ENCODE results near the gene PRDM7.
"Not testable (repeated sequence)": the region's sequence is repeated elsewhere in the genome, so short reads cannot be mapped to it uniquely, and the experiment has no call there.

The PRDM7 gene

DNA sequence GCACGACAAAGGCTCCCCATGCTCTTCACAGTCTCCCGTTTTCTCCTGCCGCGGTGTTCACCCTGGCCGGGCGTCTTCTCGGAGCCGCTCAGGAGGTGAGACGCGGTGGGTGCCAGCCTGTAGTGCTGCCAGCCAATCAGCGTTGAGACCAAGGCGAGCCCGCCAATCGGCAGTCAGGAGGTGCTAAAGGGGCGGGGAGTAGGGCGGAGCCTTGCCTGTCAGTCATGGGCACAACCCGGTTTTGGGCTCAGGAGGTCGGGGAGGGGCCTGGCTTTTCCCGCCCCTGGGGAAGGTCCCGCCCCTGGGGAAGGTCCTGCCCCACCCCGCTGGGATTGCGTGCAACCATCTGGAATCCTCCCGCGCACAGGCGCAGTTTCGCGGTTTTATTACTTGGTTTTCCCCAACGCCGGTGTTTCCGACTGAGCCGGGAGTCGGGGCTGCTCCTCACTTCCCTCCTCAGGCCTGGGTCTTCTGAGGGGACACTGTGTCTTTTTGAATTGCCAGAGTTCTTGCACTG, at the start of gene PRDM7:
Gene PRDM7 (minus strand): TSS at position 92 of the 517 bp plus-strand sequence. CDS start 1,421 bp downstream, outside the sequence.
- peak; percentile 98 for DNase-seq (ENCODE audit: low read depth)

DNA sequence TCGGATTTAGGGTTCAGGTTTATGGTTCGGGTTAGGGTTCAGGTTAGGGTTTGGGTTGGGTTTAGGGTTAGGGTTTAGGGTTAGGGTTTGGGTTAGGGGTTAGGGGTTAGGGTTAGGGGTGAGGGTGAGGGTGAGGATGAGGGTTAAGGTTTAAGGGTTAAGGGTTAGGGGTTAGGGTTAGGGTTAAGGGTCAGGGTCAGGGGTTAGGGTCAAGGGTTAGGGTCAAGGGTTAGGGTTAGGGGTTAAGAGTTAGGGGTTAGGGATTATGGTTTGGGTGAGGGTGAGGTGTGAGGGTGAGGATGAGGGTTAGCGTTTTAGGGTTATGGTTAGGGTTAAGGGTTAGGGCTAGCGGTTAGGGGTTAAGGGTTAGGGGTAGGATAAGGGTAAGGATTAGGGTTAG, 44.7 kb upstream of the PRDM7 start:
- not testable (repeated sequence) for DNase-seq (ENCODE audit: low read depth)

DNA sequence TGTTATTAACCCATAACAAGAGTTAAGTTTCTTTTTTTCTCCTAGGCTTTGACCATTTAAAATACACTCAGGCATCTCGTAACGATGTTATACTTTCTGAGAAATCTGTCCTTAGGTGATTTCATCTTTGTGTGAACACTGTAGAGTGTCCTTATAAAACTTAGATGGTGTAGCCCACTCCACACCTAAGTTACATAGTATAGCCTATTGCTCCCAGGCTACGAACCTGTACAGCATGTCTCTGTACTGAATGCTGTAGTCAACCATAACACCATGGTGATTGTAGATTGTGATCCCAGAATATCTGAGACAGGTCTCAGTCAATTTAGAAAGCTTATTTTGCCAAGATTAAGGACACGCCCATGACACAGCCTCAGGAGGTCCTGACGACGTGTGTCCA, 30.5 kb upstream of the PRDM7 start:
- DNase-seq (ENCODE audit: low read depth) = not testable (repeated sequence)

DNA sequence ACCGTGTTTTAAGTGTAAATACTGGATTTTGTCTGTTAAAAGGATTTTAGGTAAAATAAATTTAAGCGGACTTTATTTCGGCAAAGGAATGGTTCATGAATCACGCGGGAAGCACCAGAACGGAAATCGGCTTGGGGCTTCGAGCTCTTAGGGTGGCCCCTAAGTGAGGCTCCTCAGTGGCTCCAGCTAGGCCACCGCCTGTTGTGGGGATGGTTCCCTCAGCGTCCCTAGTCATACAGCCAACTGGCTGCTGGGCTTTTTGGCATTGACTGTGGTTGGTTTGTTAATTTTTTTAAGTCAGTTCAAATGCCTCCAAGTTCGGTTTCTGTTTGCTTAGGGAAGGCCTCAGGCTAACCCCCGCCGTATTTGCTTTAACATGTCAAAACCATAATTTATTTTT, 29.9 kb upstream of the PRDM7 start:
- not testable (repeated sequence) for DNase-seq (ENCODE audit: low read depth)

DNA sequence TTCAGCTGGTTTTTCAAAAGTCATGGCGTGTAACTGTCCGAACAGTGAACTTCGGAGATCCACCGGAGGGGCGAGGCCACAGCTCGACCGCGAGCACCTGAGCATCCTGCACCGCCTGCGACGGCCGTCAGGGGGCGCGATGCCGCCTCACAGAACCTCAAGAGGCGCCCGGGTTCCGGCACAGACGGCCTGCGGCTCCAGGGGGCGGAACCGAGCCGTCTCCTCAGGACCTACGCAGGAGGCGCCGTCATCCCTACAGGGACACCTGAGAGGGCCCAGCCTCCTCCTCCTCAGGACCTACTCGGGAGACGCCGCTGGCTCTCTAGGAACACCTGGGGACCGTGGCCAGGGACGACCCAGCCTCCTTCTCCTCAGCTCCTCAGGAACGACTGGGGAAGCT, 29.1 kb upstream of the PRDM7 start:
- DNase-seq (ENCODE audit: low read depth) = peak; percentile 56

DNA sequence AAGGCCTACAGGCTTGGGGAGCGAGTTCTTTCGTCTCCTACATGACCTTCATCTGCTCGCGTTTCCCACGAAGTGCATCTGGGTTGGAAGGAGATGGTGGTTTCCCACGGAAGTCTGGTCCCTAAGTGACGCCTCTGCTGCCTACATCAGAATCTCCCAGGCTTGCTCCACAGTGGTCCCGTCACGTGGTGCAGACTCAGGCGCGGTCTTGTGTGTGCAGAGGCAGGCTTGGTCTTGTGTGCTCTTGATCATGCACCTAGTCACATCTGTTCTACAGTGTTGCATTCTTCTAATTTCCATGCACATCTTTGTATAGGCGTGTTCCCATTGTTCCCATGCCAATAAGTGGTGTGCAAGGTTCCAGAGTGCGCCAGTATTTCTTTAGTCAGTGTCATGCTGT, 27.6 kb upstream of the PRDM7 start:
- not testable (repeated sequence) for DNase-seq (ENCODE audit: low read depth)

DNA sequence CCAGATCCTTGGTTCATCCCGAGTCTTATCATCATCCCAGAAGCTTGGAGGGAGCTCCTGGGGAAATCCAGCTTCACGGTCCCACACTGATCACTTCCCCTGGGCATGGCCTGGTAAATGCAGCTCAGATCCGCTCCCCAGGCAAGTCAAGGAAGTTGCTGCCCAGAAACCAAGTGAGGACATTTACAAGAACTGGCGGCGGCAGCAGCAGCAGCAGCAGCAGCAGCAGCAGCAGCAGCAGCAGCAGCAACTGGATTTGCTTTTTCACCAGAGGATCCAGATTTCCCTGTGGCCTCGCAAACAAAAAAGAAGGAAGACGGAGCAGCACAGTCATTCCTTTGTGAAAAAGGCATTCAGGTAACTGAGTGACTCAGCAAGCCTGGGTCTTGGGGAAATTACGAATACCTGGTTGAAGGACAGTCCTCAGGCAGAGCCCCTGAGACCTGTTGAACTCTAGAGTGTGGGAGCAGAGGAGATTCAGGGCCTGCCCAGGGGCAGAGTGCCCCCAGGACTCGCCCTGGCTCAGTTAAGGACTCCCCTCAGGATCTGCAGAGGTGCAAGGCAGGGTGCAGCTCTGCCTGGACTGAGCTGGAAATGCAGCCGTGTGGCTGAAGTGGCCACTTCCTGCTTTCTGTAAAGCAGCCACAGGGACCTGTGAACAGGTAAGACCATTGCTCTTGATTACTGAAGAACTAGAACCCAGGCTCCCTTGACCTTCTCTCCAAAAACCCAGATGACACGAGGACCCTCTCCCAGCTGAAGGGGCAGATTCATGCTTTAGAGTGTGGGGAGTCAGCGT, 25.2 kb upstream of the PRDM7 start:
- not testable (repeated sequence) for DNase-seq (ENCODE audit: low read depth)

DNA sequence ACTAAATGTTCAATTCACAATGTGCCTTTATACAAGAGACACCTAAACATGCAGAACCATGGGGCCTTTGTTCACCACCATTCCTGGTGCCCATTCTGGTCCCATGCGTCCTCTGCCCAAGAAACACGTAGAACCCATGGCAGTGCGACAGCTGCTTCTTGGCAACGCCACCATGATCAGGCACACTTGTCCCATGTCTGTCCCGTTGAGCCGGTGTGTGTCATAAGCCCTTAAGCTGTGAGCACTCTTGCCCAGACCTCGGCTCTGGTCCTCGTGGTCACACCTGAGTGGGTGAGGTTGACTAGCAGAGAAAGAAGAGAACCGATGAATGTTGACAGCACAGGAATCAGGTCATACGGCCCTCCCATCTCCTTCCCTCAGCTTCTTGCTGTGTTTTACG, 24.2 kb upstream of the PRDM7 start:
- DNase-seq (ENCODE audit: low read depth) = not testable (repeated sequence)

DNA sequence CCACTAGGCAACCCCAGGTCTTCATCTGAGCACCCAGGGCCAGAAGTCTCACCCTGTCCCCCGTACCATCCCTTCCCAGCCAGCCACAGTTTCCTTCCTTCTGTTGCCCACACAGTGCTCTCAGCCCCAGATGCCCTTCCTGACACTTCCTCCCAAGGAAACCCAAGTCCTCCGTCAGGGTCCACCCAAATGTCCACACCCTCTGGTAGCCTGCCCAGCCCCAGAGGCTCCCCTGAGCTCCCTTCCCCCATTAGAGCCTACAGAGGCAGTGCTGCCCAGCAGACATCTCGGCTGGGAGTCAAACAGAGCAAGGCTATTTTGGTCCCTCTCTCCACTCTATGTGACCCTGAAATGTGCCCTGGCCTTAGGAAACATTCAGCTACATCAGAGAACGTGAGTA, 23.7 kb upstream of the PRDM7 start:
- DNase-seq (ENCODE audit: low read depth) = not testable (repeated sequence)

DNA sequence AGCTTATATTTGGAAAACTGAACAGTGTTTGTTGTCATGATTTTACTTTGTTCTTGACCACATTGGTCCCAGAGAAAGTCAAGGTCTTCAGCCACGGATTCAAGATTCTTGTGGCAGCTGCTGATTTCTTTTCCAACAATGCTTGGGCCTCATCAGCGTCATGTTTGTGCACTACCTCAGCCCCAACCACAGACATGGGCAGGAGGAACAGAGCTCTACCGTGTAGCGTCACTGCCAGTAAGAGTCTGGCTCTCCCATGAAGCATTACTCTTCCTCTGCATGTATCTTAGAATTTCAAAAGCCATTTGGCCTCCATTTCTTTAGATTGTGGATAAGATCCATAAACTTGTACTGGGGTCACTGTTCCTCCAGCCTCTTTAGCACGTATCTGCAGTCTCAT, 23.1 kb upstream of the PRDM7 start:
- not testable (repeated sequence) for DNase-seq (ENCODE audit: low read depth)

DNA sequence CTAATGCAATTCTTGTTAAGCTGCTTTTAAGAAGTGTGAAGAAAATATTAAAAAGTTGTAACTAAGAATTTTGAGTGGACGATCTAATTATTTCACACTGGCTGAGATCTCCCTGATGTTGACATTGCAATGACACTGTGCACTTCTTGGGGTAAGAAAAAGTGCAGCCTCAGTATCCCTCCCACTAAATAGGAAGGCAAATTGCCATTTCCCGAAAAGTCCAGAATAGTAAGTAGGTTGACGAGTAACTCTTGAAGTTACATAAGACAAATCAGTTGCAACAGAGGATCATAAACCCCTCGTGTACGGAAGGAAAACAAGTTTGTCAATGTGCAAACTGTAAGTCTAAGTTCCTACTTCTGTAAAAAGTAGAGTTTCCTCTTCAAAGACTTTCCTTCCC, 21.8 kb upstream of the PRDM7 start:
- DNase-seq (ENCODE audit: low read depth) = not testable (repeated sequence)

DNA sequence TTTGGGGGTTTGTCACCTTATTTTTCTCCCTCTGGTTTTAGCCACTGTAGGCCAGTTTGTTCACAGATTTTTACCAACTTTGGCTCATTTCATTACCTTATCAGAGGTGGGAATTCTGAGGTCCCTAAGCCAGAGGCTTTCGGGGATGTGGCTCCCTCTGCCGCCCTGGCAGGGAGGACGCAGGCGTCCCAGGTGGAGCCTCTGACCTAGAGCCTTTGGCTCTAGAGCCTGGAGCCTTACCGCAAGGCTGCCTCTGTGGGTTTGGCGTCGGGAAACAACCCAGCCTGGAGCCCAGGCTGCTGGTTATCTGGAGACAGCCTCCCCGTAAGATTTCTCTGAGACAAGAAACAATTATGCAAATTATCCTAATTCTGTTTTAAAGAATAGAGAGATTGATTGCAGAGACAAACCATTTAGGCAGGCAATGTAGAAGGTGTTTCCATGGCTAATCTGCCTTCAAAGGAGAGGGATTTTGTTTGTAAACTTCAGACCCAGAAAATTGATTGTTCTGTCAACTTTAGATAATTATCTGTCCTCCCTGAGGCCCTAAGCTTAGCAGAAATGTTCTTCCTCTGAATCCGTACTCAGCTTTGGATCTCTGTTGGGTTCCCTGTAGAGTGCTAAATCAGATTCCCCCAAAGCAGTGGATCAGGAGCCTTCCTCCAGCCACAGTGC, 20.0 kb upstream of the PRDM7 start:
- not testable (repeated sequence) for DNase-seq (ENCODE audit: low read depth)

DNA sequence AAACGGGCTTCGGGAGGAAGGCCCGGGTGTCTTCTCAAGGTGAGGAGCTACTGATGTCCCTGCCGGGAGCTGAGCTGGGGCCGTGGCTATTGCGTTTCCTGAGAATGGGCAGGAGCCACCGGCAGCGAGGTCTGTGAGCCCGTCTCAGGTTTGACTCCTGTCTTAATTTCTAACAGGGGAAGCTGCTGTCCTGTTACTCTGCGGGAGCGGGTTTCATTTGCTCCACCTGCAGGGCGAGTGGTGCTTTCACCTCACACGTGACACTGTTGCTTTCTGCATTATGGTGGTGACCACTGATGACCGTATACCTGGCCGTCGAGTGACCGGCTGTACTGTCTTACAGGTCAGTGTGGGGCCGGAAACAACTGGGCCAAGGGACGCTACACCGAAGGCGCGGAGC, 17.7 kb upstream of the PRDM7 start:
- DNase-seq (ENCODE audit: low read depth) = not testable (repeated sequence)

DNA sequence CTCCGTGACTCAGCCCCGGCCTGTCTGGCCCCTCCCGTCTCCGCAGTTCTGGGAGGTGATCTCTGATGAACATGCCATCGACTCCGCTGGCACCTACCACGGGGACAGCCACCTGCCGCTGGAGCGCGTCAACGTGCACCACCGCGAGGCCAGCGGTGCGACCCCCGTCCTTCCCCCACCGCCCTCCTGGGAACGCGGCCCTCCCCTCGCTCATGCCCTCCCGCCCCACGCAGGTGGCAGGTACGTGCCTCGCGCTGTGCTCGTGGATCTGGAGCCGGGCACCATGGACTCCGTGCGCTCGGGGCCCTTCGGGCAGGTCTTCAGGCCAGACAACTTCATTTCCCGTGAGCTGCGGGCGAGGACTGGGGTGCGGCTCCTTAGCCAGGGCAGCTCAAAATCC, 17.2 kb upstream of the PRDM7 start:
- not testable (repeated sequence) for DNase-seq (ENCODE audit: low read depth)

DNA sequence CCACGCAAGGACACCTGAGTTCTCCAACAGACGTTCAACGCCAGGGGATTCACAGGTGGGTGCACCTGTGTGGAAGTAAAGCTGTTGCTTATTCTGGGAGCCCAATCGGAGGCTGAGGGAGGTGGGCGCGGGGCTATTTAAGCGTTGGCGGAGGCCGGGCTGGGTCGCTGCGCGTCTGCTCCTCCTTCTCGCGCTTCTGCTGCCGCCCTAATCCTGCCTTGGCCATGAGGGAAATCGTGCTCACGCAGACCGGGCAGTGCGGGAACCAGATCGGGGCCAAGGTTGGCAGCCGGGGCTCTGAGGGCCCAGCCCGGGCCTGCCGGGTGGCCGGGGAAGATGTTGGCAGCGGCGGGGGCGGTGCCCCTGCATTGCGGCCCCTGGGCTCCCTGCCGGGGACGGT, 16.7 kb upstream of the PRDM7 start:
- DNase-seq (ENCODE audit: low read depth) = not testable (repeated sequence)

DNA sequence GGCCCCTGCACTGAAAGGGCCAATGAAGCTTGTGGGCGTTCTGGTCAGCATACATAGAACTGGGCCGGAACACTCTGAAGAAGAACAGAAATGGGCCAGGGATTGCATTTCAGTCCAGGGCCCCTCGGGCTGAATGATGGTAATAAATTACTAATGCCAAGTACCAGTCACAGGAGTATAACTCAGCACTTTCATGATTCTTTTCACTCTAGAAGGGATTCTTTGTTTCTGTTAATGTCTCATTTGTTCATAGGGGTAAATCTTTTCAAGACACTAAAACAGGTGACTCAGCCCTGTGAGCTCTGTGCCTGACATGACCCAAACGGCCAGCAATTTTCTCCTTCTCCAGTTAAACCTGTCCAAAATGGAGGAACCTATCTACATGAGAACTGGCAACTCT, 15.7 kb upstream of the PRDM7 start:
- not testable (repeated sequence) for DNase-seq (ENCODE audit: low read depth)

DNA sequence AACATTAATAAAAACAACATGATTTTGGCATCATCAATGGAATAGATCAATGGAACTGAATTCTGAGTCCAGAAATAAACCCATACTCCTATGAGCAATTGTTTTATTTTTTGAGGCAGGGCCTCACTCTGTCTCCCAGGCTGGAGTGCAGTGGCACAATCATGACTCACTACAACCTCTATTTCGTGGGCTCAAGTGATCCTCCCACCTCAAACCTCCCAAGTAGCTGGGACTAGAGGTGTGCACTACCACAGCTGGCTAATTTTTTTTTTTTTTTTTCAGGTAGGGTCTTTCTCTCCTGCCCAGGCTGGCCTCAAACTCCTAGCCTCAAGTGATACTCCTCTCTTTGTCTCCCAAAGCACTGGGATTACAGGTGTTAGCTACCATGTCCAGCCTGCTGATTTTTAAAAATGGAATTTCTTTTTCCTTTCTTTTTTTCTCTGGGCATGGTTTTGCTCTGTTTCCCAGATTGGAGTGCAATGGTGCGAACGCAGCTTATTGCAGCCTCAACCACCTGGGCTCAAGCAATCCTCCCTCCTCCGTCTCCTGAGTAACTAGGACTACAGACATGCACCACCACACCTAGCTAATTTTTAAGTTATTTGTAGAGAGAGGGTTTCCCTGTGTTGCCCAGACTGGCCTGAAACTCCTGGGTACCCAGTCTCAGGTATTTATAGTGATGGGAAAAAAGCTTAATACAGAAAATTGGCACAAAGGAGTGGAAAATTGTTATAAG, 7.3 kb upstream of the PRDM7 start:
- DNase-seq (ENCODE audit: low read depth) = no peak

DNA sequence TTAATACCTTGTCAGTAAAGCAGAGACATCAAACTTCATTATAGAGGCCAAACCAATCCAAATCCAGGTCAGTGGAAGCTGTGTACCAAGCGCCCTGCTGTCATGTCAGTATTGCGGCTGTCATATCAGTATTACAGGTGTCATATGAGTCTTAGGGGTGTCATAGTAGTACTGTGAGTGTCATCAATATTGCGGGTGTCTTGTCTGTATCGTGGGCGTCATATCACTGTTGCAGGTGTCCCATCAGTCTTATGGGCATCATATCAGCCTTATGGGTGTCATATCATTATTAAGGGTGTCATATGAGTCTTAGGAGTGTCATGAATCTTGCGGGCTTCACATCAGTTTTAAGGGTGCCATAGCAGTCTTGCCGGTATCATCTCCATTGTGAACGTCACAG, 6.0 kb upstream of the PRDM7 start:
- DNase-seq (ENCODE audit: low read depth) = no peak

DNA sequence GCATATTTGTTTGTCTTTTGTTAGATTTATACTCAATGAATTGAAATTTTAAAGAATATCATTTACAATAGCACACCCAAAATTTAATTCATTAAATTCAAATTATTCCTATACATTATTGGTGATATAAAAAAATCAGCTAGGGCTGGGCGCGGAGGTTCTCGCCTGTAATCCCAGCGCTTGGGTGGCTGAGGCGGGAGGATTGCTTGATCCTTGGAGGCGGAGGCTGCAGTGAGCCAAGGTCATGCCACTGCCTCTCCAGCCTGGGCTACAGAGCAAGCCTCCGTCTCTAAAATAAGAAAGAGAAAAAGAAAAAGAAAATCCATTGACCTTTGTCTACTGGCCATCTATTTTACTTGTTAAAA, 4.5 kb upstream of the PRDM7 start:
- no peak for DNase-seq (ENCODE audit: low read depth)

DNA sequence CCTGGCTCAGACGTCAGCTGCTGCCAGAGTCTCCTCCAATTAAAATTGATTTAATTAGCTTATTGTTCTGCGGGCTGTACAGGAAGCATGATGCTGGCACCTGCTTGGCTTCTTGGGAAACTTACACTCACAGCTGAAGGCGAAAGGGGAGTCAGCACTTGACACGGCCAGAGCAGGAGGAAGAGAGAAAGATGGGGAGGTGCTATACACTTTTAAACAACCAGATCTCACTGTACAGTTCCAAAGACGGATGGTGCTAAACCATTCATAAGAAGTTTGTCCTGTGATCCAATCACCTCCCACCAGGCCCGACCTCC, 1.4 kb upstream of the PRDM7 start:
- no peak for DNase-seq (ENCODE audit: low read depth)

DNA sequence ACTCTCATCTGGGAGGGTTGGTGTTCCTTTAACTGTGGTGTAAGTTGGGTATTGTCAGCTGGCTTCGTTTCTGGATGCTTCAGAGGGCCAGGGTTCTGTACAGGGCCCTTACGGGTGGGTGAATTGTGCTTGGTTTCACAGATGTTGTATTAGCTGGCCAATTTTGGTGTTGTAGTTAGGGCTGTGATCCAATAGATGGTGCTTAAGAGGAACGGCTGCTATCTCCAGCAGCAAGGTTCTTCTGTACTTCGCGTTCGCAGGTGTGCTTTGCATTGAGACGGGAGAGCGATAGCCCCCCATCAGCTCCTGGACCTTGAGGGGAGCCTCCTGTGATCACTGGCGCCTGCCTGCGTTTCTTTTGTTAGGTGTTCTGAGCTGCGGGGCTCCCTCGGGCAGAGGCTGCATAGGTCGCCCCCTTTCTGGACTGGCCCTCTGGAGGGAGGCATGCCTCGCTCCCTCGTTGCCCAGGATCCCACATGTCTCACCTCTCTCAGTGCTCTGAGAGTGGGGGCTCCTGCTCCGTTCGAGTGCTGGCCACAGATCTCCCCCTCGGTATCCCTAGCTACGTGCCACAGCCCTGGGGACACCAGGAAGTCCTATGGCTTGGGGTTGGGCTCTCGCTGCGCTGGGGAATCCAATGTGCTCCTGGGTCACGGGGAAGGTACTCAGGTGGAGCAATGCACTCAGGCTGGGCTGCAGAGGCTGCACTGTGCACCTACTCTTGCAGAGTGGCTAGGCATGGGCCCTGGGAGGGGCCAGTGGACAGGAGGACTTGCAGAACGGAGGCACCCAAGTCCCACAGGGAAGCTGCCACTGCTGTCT, 837 bp upstream of the PRDM7 start:
- DNase-seq (ENCODE audit: low read depth) = no peak
